ENCODE results near the gene PAOX. TPM values are rescaled to one million over a fixed set of nuclear protein-coding genes. Genes with fewer than 3 reads are reported as not detected.
A peak's percentile ranks its signal among the peaks of the same experiment; 100 is the strongest.

Gene PAOX
- total and polyA plus RNA-seq, 9 of the 15 experiments (the other 6 are each of a cell fraction or from before 2014, with no cell fraction given): 0.80 to 6.4 (median 2.6) TPM

DNA sequence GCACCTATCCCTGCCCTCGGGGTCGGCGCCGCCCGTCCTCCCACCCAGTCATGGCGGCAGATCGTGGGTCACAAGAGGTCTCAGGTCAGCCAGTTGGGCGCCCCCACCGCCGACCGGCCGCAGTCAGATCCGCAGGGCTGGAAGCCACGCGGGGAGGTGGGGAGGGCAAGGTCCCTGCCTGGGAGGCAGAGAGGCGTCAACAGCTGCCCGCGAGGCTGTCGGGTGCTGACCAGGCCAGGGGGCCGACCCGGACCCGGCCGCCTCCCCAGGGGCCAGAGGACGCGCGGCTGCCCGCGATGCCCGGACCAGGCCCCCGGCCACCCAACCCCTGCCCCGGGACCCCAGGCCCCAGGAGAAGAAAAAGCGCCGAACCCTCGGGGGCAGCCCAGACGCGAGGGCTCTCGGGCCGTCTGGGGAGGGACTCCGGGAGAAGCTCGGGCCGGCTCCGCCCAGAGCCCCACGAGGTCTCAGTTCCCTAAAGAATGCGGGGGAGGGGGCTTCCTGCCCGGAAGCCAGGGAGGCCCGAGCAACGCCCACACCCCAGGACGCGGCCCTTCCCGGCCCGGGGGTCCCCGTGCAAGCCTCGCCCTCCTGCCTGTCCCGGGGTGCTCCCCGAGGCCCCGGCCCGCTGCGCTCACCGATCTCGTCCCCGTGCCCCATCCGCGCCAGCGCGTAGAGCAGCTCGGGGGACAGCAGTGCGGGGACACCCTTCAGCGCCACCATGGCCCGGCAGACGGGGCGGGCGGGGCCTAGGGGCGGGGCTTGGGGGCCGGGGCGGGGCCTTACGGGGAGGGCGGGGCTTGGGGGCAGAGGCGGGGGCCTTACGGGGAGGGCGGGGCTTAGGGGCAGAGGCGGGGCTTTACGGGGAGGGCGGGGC lies 21.5 kb upstream of the PAOX start, which contains the start of gene FUOM (continued):
- TF ChIP-seq HDAC1 (IDR thresholded peaks at IDR 0.05) (peak in 1 of 2 experiments; percentile 42; a peak in 1 of 4 replicates), EZH2 (IDR thresholded peaks at IDR 0.05; ENCODE audit: borderline replicate concordance, low read depth, low read length) (no peak), SMARCA4 (IDR thresholded peaks at IDR 0.05) (no peak), CXXC5 (CRISPR knock-in tag; IDR thresholded peaks at IDR 0.05) (0 out of 2 replicates have a peak, but pooled peaks have one; percentile 28), SRSF3 (IDR thresholded peaks at IDR 0.05; ENCODE audit: insufficient read depth, low read length) (no peak), SMAD2 (IDR thresholded peaks at IDR 0.05; ENCODE audit: low read depth, low read length) (no peak), ZNF778 (CRISPR knock-in tag; IDR thresholded peaks at IDR 0.05) (no peak), ESRRA (IDR thresholded peaks at IDR 0.05; ENCODE audit: borderline replicate concordance, low read depth) (no peak), DDX20 (tag; IDR thresholded peaks at IDR 0.05; ENCODE audit: low read depth) (no peak), YY1 (IDR thresholded peaks at IDR 0.05; ENCODE audit: borderline replicate concordance in 1 of 3, control insufficient read depth in 1 of 3, extremely low read depth in 1 of 3, insufficient read depth in 3 of 3, insufficient read length in 1 of 3, insufficient replicate concordance in 2 of 3, low read depth in 1 of 3, low read length in 2 of 3) (peak in 2 of 3 experiments; percentile 61 to 81), MTA2 (IDR thresholded peaks at IDR 0.05; ENCODE audit: low read depth) (no peak)
- TF ChIP-seq, protein P1, sequence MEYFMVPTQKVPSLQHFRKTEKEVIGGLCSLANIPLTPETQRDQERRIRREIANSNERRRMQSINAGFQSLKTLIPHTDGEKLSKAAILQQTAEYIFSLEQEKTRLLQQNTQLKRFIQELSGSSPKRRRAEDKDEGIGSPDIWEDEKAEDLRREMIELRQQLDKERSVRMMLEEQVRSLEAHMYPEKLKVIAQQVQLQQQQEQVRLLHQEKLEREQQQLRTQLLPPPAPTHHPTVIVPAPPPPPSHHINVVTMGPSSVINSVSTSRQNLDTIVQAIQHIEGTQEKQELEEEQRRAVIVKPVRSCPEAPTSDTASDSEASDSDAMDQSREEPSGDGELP (CRISPR knock-in tag; IDR thresholded peaks at IDR 0.05; ENCODE audit: borderline replicate concordance): peak; percentile 28; the same call in 1 of the 2 replicates
- TF ChIP-seq, protein P2, sequence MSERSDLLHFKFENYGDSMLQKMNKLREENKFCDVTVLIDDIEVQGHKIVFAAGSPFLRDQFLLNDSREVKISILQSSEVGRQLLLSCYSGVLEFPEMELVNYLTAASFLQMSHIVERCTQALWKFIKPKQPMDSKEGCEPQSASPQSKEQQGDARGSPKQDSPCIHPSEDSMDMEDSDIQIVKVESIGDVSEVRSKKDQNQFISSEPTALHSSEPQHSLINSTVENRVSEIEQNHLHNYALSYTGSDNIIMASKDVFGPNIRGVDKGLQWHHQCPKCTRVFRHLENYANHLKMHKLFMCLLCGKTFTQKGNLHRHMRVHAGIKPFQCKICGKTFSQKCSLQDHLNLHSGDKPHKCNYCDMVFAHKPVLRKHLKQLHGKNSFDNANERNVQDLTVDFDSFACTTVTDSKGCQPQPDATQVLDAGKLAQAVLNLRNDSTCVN (CRISPR knock-in tag; IDR thresholded peaks at IDR 0.05): no peak
- TF ChIP-seq, protein P3, sequence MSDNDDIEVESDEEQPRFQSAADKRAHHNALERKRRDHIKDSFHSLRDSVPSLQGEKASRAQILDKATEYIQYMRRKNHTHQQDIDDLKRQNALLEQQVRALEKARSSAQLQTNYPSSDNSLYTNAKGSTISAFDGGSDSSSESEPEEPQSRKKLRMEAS (CRISPR knock-in tag; IDR thresholded peaks at IDR 0.05): peak; percentile 68
- TF ChIP-seq, protein P4, sequence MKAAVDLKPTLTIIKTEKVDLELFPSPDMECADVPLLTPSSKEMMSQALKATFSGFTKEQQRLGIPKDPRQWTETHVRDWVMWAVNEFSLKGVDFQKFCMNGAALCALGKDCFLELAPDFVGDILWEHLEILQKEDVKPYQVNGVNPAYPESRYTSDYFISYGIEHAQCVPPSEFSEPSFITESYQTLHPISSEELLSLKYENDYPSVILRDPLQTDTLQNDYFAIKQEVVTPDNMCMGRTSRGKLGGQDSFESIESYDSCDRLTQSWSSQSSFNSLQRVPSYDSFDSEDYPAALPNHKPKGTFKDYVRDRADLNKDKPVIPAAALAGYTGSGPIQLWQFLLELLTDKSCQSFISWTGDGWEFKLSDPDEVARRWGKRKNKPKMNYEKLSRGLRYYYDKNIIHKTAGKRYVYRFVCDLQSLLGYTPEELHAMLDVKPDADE (conservative IDR thresholded peaks at IDR 0.05; ENCODE audit: control insufficient read depth, low read depth, low read length): no peak
- TF ChIP-seq, protein P5, sequence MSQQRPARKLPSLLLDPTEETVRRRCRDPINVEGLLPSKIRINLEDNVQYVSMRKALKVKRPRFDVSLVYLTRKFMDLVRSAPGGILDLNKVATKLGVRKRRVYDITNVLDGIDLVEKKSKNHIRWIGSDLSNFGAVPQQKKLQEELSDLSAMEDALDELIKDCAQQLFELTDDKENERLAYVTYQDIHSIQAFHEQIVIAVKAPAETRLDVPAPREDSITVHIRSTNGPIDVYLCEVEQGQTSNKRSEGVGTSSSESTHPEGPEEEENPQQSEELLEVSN (IDR thresholded peaks at IDR 0.05; ENCODE audit: borderline replicate concordance in 1 of 2, extremely low read depth in 1 of 2, insufficient read depth in 1 of 2, insufficient read length in 1 of 2, low read depth in 1 of 2, low read length in 1 of 2, poor library complexity in 1 of 2, severe bottlenecking in 1 of 2): peak; percentile 62 to 83
- TF ChIP-seq, protein P6, sequence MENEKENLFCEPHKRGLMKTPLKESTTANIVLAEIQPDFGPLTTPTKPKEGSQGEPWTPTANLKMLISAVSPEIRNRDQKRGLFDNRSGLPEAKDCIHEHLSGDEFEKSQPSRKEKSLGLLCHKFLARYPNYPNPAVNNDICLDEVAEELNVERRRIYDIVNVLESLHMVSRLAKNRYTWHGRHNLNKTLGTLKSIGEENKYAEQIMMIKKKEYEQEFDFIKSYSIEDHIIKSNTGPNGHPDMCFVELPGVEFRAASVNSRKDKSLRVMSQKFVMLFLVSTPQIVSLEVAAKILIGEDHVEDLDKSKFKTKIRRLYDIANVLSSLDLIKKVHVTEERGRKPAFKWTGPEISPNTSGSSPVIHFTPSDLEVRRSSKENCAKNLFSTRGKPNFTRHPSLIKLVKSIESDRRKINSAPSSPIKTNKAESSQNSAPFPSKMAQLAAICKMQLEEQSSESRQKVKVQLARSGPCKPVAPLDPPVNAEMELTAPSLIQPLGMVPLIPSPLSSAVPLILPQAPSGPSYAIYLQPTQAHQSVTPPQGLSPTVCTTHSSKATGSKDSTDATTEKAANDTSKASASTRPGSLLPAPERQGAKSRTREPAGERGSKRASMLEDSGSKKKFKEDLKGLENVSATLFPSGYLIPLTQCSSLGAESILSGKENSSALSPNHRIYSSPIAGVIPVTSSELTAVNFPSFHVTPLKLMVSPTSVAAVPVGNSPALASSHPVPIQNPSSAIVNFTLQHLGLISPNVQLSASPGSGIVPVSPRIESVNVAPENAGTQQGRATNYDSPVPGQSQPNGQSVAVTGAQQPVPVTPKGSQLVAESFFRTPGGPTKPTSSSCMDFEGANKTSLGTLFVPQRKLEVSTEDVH (IDR thresholded peaks at IDR 0.05; ENCODE audit: low read depth, partially characterized antibody): no peak

All from K562 (cell line).